SK-N-SH (cell line): ENCODE results near the gene TAC1. TPM values are rescaled to one million over a fixed set of nuclear protein-coding genes. Genes with fewer than 3 reads are reported as not detected.
A peak's percentile ranks its signal among the peaks of the same experiment; 100 is the strongest.

Experiments
- CTCF ChIA-PET: fragments of 300-600, 350-600 bp; formaldehyde crosslinking; extraction: SDS; loops from one replicate; lab custom pipeline; 2021; lab: Yijun Ruan, JAX
- POLR2A ChIA-PET: fragments of 350-600 bp; sonication (Branson Sonifier 250); formaldehyde crosslinking; extraction: SDS; loops from one replicate; lab custom pipeline; 2020; ENCODE audit warnings: antibody characterized with exemption, inconsistent platforms; lab: Yijun Ruan, JAX
- DNase-seq: peaks from one replicate; pipeline ENCODE4 v3.0.0; 2012
- H2AFZ ChIP-seq: fragments of 200-600 bp; sonication (generic); 2 replicates; pipeline ENCODE4 v1.8.1; 2016; ENCODE audit warnings: antibody characterized with exemption, mild to moderate bottlenecking, low read depth
- H3F3A ChIP-seq: fragments of 200-600 bp; sonication (generic); replicated peaks from 2 replicates; pipeline ENCODE3; 2016; ENCODE audit warnings: antibody characterized with exemption, mild to moderate bottlenecking; ENCODE audit not compliant: insufficient read depth
- H3K27ac ChIP-seq, 2 experiments: fragments of 200-500 bp in 1 of 2; fragments of 200-600 bp in 1 of 2; sonication (Bioruptor generic) in 1 of 2; sonication (generic), shearing (Covaris generic) in 1 of 2; 2 replicates each; pipeline versions ENCODE4 v1.5.1 to v1.6.1; 2014 to 2016; ENCODE audit warnings: low read depth in 2 of 2, inconsistent platforms in 1 of 2, low read length in 1 of 2, mild to moderate bottlenecking in 1 of 2, mixed read lengths in 1 of 2
- H3K27me3 ChIP-seq: fragments of 200-600 bp; sonication (generic), shearing (Covaris generic); 2 replicates; pipeline ENCODE4 v1.6.1; 2016; ENCODE audit warnings: mixed run types; ENCODE audit not compliant: insufficient read depth
- H3K36me3 ChIP-seq, 2 experiments: fragments of 200-500 bp in 1 of 2; fragments of 200-600 bp in 1 of 2; sonication (Bioruptor generic) in 1 of 2; sonication (generic) in 1 of 2; replicated peaks in 1 of 2; 2 replicates each; pipeline versions ENCODE3 to v1.5.1; 2014 to 2016; ENCODE audit warnings: low read length in 1 of 2, mild to moderate bottlenecking in 1 of 2; ENCODE audit not compliant: insufficient read depth in 2 of 2, control insufficient read depth in 1 of 2
- H3K4me1 ChIP-seq, 2 experiments: fragments of 200-500 bp in 1 of 2; fragments of 200-600 bp in 1 of 2; sonication (Bioruptor generic) in 1 of 2; sonication (generic), shearing (Covaris generic) in 1 of 2; 2 replicates each; pipeline versions ENCODE4 v1.5.1 to v1.6.1; 2014 to 2016; ENCODE audit warnings: low read depth in 1 of 2, low read length in 1 of 2, mixed run types in 1 of 2; ENCODE audit not compliant: insufficient read depth in 2 of 2, control insufficient read depth in 1 of 2
- H3K4me2 ChIP-seq: fragments of 200-600 bp; sonication (generic), shearing (Covaris generic); 2 replicates; pipeline ENCODE4 v1.6.1; 2017; ENCODE audit warnings: mixed run types
- H3K4me3 ChIP-seq, 2 experiments: fragments of 200-500 bp in 1 of 2; fragments of 200-600 bp in 1 of 2; sonication (Bioruptor generic) in 1 of 2; sonication (generic), shearing (Covaris generic) in 1 of 2; 2 replicates each; pipeline versions ENCODE4 v1.5.1 to v1.8.1; 2014 to 2016; ENCODE audit warnings: low read depth in 2 of 2, inconsistent platforms in 1 of 2, low read length in 1 of 2, mild to moderate bottlenecking in 1 of 2, mixed read lengths in 1 of 2, moderate library complexity in 1 of 2
- H3K79me2 ChIP-seq: fragments of 200-600 bp; sonication (generic); 2 replicates; pipeline ENCODE4 v1.8.1; 2017; ENCODE audit warnings: mild to moderate bottlenecking; ENCODE audit not compliant: insufficient read depth
- H3K9ac ChIP-seq: fragments of 200-600 bp; sonication (generic); 2 replicates; pipeline ENCODE4 v1.6.1; 2017; ENCODE audit warnings: mixed run types
- H3K9me2 ChIP-seq: fragments of 200-600 bp; sonication (generic); 2 replicates; pipeline ENCODE4 v1.6.1; 2017; ENCODE audit warnings: mixed run types
- H3K9me3 ChIP-seq: fragments of 200-600 bp; sonication (generic); 2 replicates; pipeline ENCODE4 v1.6.1; 2017; ENCODE audit warnings: mixed run types, mild to moderate bottlenecking, moderate library complexity
- H4K20me1 ChIP-seq: fragments of 200-600 bp; sonication (generic); 2 replicates; pipeline ENCODE4 v1.6.1; 2017; ENCODE audit warnings: mild to moderate bottlenecking, mixed run types; ENCODE audit not compliant: insufficient read depth
- CHD2 ChIP-seq: fragments of 150-350 bp; IDR thresholded peaks from 2 replicates; pipeline ENCODE4 v1.6.1; 2018; ENCODE audit warnings: low read length; ENCODE audit not compliant: partially characterized antibody
- CTCF ChIP-seq: fragments of 200-600 bp; sonication (generic); IDR thresholded peaks from 2 replicates; pipeline ENCODE4 v1.6.1; 2017; ENCODE audit warnings: antibody characterized with exemption, mild to moderate bottlenecking, moderate library complexity
- ELF1 ChIP-seq: IDR thresholded peaks from 2 replicates; pipeline ENCODE4 v1.4.0; 2012
- EP300 ChIP-seq, 2 experiments: IDR thresholded peaks; 2 replicates each; pipeline versions ENCODE4 v1.4.0 to v1.6.1; 2012; ENCODE audit warnings: borderline replicate concordance in 1 of 2, low read depth in 1 of 2, low read length in 1 of 2
- EZH2phosphoT487 ChIP-seq: fragments of 200-600 bp; sonication (generic); IDR thresholded peaks from 2 replicates; pipeline ENCODE4 v1.6.1; 2017; ENCODE audit warnings: low read depth, mixed run types, mild to moderate bottlenecking, antibody characterized with exemption, moderate library complexity, borderline replicate concordance
- FOSL2 ChIP-seq: IDR thresholded peaks from 2 replicates; pipeline ENCODE4 v1.4.0; 2012; ENCODE audit warnings: low read depth, mild to moderate bottlenecking, moderate library complexity, borderline replicate concordance
- FOXJ3 ChIP-seq: sonication (generic); formaldehyde crosslinking; IDR thresholded peaks from 2 replicates; pipeline ENCODE4 v1.5.1; 2020; ENCODE audit warnings: mild to moderate bottlenecking, missing genetic modification reagents
- GABPA ChIP-seq: IDR thresholded peaks from 2 replicates; pipeline ENCODE4 v1.4.0; 2012; ENCODE audit warnings: low read depth, mild to moderate bottlenecking
- JUND ChIP-seq: IDR thresholded peaks from 2 replicates; pipeline ENCODE4 v1.4.0; 2012
- MEF2A ChIP-seq: IDR thresholded peaks from 2 replicates; pipeline ENCODE4 v1.4.0; 2012; ENCODE audit warnings: low read depth, borderline replicate concordance
- MXI1 ChIP-seq: IDR thresholded peaks from 2 replicates; pipeline ENCODE4 v1.6.1; 2012; ENCODE audit warnings: mild to moderate bottlenecking, low read depth, low read length, improper control_type of control experiment
- NRF1 ChIP-seq: IDR thresholded peaks from 2 replicates; pipeline ENCODE4 v1.6.1; 2012; ENCODE audit warnings: low read depth, mild to moderate bottlenecking, low read length
- POLR2AphosphoS5 ChIP-seq: IDR thresholded peaks from 2 replicates; pipeline ENCODE4 v1.6.1; 2012; ENCODE audit warnings: low read depth, low read length
- RAD21 ChIP-seq: IDR thresholded peaks from 2 replicates; pipeline ENCODE4 v1.6.1; 2012; ENCODE audit warnings: mild to moderate bottlenecking, low read length
- RCOR1 ChIP-seq: fragments of 150-350 bp; IDR thresholded peaks from 2 replicates; pipeline ENCODE4 v1.6.1; 2017; ENCODE audit warnings: antibody characterized with exemption, low read length
- RFX5 ChIP-seq: IDR thresholded peaks from 2 replicates; pipeline ENCODE4 v1.6.1; 2012; ENCODE audit warnings: mild to moderate bottlenecking, improper control_type of control experiment, low read length
- RXRA ChIP-seq: IDR thresholded peaks from 2 replicates; pipeline ENCODE4 v1.4.0; 2012; ENCODE audit warnings: low read depth, mild to moderate bottlenecking, borderline replicate concordance
- TCF12 ChIP-seq: IDR thresholded peaks from 2 replicates; pipeline ENCODE4 v1.4.0; 2012
- TEAD4 ChIP-seq: IDR thresholded peaks from 2 replicates; pipeline ENCODE4 v1.4.0; 2012; ENCODE audit warnings: mild to moderate bottlenecking, borderline replicate concordance; ENCODE audit not compliant: insufficient read depth
- USF1 ChIP-seq: IDR thresholded peaks from 2 replicates; pipeline ENCODE4 v1.4.0; 2012; ENCODE audit warnings: low read depth, borderline replicate concordance
- USF2 ChIP-seq: fragments of 150-350 bp; IDR thresholded peaks from 2 replicates; pipeline ENCODE4 v1.6.1; 2017; ENCODE audit warnings: antibody characterized with exemption, low read length, low read depth, borderline replicate concordance
- YY1 ChIP-seq: IDR thresholded peaks from 2 replicates; pipeline ENCODE4 v1.4.0; 2012; ENCODE audit warnings: low read depth, mild to moderate bottlenecking
- WGBS: methylation state at CpG from one replicate; pipeline ENCODE4 v1.1.6; 2017; ENCODE audit warnings: low lambda C conversion rate; 5-methylcytosine and 5-hydroxymethylcytosine counted together
- polyA plus RNA-seq, 3 experiments: library from polyadenylated mRNA; depleted of rRNA; stranded (reverse); fragments of >200 nt; gene quantifications; 2 replicates each; pipeline ENCODE4 v1.2.3, GENCODE V29; 2012

TAC1 gene
- polyA plus RNA-seq, 1 of the 3 experiments (the other 2 are of a cell fraction), result not detected

- TF ChIP-seq MEF2A (no peak), JUND (no peak), RCOR1 (no peak), YY1 (no peak), EP300 (IDR thresholded peaks at IDR 0.05; ENCODE audit: borderline replicate concordance in 1 of 2, low read depth in 1 of 2, low read length in 1 of 2) (no peak), RFX5 (no peak), MXI1 (no peak), USF2 (no peak), FOSL2 (no peak)
- TF ChIP-seq, all 33 proteins: peak for 0
- Histone ChIP-seq H3K36me3 (no peaks in the 10 kb centered on the region), H3K9ac (no peak overlapping the region), H3K4me3 (no peak overlapping the region), H3K27me3 (peaks cover 7% of the 10 kb centered on the region; the same call in 1 of the 2 replicates), H3K9me3 (no peaks in the 10 kb centered on the region), H3K27ac (no peak overlapping the region), H3K9me2 (no peaks in the 10 kb centered on the region), H4K20me1 (no peaks in the 10 kb centered on the region), H3K4me1 (no peaks in the 10 kb centered on the region), H3K4me2 (no peak overlapping the region), H2AFZ (no peak overlapping the region), H3K79me2 (no peaks in the 10 kb centered on the region), H3F3A (no peaks in the 10 kb centered on the region)
- POLR2A ChIA-PET, result no interaction called here
- CTCF ChIA-PET, result no interaction called here
- DNase-seq, result no peak
Observed at GRCh38 chr7:97748482-97748881, 16.6 kb downstream of the TAC1 start.

GRCh38 chr7:97751566-97751965 is 19.7 kb downstream of the TAC1 start:
- Histone ChIP-seq H3K36me3 (no peaks in the 10 kb centered on the region), H3K9me2 (no peaks in the 10 kb centered on the region), H3K27me3 (peaks cover 7% of the 10 kb centered on the region; the same call in 1 of the 2 replicates), H3K9me3 (no peaks in the 10 kb centered on the region; the same call in 1 of the 2 replicates), H2AFZ (no peak overlapping the region), H4K20me1 (no peaks in the 10 kb centered on the region), H3K27ac (no peak overlapping the region), H3K4me1 (no peaks in the 10 kb centered on the region), H3F3A (no peaks in the 10 kb centered on the region), H3K79me2 (no peaks in the 10 kb centered on the region), H3K9ac (no peak overlapping the region), H3K4me3 (no peak overlapping the region), H3K4me2 (no peak overlapping the region)
- DNase-seq, result no peak
- ChIA-PET CTCF (no interaction called here), POLR2A (no interaction called here)
- no peak for TF ChIP-seq CHD2
- WGBS, result 3% methylated on average over 2 of the region's 2 CpGs

- Histone ChIP-seq H3K4me3 (no peak overlapping the region), H3K27me3 (peaks cover 7% of the 10 kb centered on the region; the same call in 1 of the 2 replicates), H3K4me1 (no peaks in the 10 kb centered on the region), H3K9ac (no peak overlapping the region), H3K9me3 (peaks cover 3% of the 10 kb centered on the region; the same call in 1 of the 2 replicates), H3K27ac (no peak overlapping the region), H3K9me2 (no peaks in the 10 kb centered on the region), H3K36me3 (no peaks in the 10 kb centered on the region), H3F3A (no peaks in the 10 kb centered on the region), H3K79me2 (no peaks in the 10 kb centered on the region), H2AFZ (0 out of 2 replicates have a peak overlapping the region, but pooled peaks have one; percentile 22), H4K20me1 (no peaks in the 10 kb centered on the region), H3K4me2 (no peak overlapping the region)
- POLR2A ChIA-PET, result no interaction called here
- 0% methylated on average over 1 of the region's 1 CpG for WGBS
- no peak for DNase-seq
- CTCF ChIA-PET, result no interaction called here
- TF ChIP-seq POLR2AphosphoS5, result no peak
- no peak for TF ChIP-seq MEF2A
- TF ChIP-seq RXRA, result no peak
- TF ChIP-seq TCF12, result no peak
- TF ChIP-seq TEAD4, result no peak
- TF ChIP-seq GABPA, result no peak
- TF ChIP-seq EP300 (IDR thresholded peaks at IDR 0.05; ENCODE audit: borderline replicate concordance in 1 of 2, low read depth in 1 of 2, low read length in 1 of 2), result no peak
- TF ChIP-seq RAD21, result no peak
- no peak for TF ChIP-seq NRF1
- no peak for TF ChIP-seq CTCF
- TF ChIP-seq MXI1, result no peak
- no peak for TF ChIP-seq FOXJ3 (CRISPR knock-in tag)
- TF ChIP-seq USF1, result no peak
- TF ChIP-seq YY1, result no peak
- TF ChIP-seq EZH2phosphoT487, result no peak
- TF ChIP-seq JUND, result no peak
- no peak for TF ChIP-seq ELF1
Observed at GRCh38 chr7:97752215-97752614, 20.3 kb downstream of the TAC1 start.
